Measurements from ENCODE around the gene ROCK2. TPM values are rescaled to one million over a fixed set of nuclear protein-coding genes. Genes with fewer than 3 reads are reported as not detected.
A peak's percentile ranks its signal among the peaks of the same experiment; 100 is the strongest.
"Not testable (repeated sequence)": the region's sequence is repeated elsewhere in the genome, so short reads cannot be mapped to it uniquely, and the experiment has no call there.

ROCK2 gene
- total RNA-seq, 1 donor from 2014 or later, result 20.0 TPM

DNA sequence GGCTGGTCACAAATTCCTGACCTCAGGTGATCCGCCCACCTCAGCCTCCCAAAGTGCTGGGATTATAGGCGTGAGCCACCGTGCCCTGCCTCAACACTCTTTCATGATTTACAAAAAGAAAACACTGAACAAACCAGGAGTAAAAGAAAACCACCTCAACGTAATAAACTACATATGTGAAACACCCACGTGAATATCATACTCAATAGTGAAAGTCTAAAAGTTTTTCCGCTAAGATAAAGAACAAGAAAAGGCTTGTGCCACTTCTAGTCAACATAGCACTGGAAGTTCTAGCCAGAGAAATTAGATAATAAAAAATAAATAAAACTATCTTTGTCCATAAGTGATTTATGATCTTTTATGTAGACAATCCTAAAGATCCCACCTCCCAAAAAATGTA is 68.5 kb downstream of the ROCK2 start:
- TF ChIP-seq, protein P1, sequence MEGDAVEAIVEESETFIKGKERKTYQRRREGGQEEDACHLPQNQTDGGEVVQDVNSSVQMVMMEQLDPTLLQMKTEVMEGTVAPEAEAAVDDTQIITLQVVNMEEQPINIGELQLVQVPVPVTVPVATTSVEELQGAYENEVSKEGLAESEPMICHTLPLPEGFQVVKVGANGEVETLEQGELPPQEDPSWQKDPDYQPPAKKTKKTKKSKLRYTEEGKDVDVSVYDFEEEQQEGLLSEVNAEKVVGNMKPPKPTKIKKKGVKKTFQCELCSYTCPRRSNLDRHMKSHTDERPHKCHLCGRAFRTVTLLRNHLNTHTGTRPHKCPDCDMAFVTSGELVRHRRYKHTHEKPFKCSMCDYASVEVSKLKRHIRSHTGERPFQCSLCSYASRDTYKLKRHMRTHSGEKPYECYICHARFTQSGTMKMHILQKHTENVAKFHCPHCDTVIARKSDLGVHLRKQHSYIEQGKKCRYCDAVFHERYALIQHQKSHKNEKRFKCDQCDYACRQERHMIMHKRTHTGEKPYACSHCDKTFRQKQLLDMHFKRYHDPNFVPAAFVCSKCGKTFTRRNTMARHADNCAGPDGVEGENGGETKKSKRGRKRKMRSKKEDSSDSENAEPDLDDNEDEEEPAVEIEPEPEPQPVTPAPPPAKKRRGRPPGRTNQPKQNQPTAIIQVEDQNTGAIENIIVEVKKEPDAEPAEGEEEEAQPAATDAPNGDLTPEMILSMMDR (IDR thresholded peaks at IDR 0.05; ENCODE audit: insufficient read depth, low read length, severe bottlenecking), result no peak
- no peaks in the 10 kb centered on the region for H3K36me3 ChIP-seq (ENCODE audit: control insufficient read depth, insufficient read depth, low read length)
- H3K4me3 ChIP-seq (ENCODE audit: low read depth, low read length), result no peak overlapping the region
- FAIRE-seq (no peak), DNase-seq (ENCODE audit: low read depth) (no peak)
- H3K27me3 ChIP-seq (ENCODE audit: control insufficient read depth, insufficient read depth, low read length), result no peaks in the 10 kb centered on the region

DNA sequence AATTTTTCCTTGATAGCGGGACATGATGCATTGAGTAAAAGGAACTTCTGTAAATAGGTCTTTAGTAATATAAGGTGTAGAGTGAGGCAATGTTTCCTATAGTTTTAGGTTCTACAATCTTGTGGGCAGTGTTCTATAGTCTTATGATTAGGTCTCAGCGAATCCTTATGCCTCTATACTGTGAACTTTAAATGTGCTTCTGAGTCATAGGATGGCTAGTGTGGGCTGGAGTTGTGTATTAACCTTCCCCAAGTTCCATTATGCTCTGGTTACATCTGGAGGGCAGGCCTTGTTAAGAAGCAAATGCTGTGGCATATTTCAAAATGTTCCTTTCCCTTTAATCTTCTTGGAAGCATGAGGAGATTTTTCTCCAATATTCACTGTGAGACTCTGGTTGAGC is 73.5 kb downstream of the ROCK2 start:
- FAIRE-seq (no peak), DNase-seq (ENCODE audit: low read depth) (peak; percentile 40)
- TF ChIP-seq, protein P1 (IDR thresholded peaks at IDR 0.05; ENCODE audit: insufficient read depth, low read length, severe bottlenecking), result no peak
- Histone ChIP-seq H3K4me3 (ENCODE audit: low read depth, low read length) (no peak overlapping the region), H3K27me3 (ENCODE audit: control insufficient read depth, insufficient read depth, low read length) (no peaks in the 10 kb centered on the region), H3K36me3 (ENCODE audit: control insufficient read depth, insufficient read depth, low read length) (no peaks in the 10 kb centered on the region)

DNA sequence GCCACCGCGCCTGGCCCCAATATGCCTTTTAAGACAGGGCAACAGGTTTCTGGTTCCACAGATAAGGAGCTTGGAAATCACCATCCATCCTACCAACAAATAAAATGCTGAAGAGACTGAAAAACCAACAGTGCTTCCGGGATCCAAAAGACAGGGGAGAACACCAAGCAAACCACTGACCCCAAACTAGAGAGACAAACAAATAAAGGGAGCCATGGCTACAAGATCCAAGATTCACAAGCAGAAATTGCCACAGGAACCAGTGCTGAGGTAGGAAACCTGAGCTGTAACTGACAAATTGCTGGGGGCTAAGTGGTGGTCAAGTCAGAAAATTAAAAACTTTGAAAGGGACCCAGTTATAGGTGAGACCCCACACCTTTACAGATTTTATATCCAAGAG is 76.5 kb downstream of the ROCK2 start:
- no peak overlapping the region for H3K4me3 ChIP-seq (ENCODE audit: low read depth, low read length)
- no peaks in the 10 kb centered on the region for H3K36me3 ChIP-seq (ENCODE audit: control insufficient read depth, insufficient read depth, low read length)
- TF ChIP-seq, protein P1 (IDR thresholded peaks at IDR 0.05; ENCODE audit: insufficient read depth, low read length, severe bottlenecking), result no peak
- FAIRE-seq, result no peak
- H3K27me3 ChIP-seq (ENCODE audit: control insufficient read depth, insufficient read depth, low read length), result no peaks in the 10 kb centered on the region
- DNase-seq (ENCODE audit: low read depth), result no peak

- no peaks in the 10 kb centered on the region for H3K27me3 ChIP-seq (ENCODE audit: control insufficient read depth, insufficient read depth, low read length)
- FAIRE-seq (no peak), DNase-seq (ENCODE audit: low read depth) (no peak)
- no peaks in the 10 kb centered on the region for H3K36me3 ChIP-seq (ENCODE audit: control insufficient read depth, insufficient read depth, low read length)
- no peak overlapping the region for H3K4me3 ChIP-seq (ENCODE audit: low read depth, low read length)
- TF ChIP-seq, protein P1 (IDR thresholded peaks at IDR 0.05; ENCODE audit: insufficient read depth, low read length, severe bottlenecking), result no peak
These were observed 79.6 kb downstream of the ROCK2 start for GRCh38 chr2:11264818-11265217.

DNA sequence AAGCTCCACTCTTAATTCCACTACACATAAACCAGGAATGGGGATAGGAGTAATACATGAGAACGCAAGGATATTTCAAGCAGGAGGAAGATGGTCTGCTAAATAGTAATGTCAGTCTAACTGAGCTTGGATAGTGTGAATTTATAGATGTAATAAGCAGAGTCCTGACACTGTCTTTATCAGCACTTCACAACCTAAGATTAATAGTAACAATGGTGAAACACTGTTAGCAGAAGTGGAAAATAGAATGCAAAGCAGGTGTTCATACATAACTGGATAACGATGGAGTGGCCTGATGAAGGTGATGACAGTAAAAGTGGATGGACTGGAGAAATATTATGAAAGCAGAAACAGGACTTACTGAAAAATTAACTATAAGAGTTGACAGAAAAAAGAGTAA is 80.4 kb downstream of the ROCK2 start:
- no peaks in the 10 kb centered on the region for H3K36me3 ChIP-seq (ENCODE audit: control insufficient read depth, insufficient read depth, low read length)
- TF ChIP-seq, protein P1 (IDR thresholded peaks at IDR 0.05; ENCODE audit: insufficient read depth, low read length, severe bottlenecking), result no peak
- DNase-seq (ENCODE audit: low read depth), result no peak
- no peaks in the 10 kb centered on the region for H3K27me3 ChIP-seq (ENCODE audit: control insufficient read depth, insufficient read depth, low read length)
- no peak for FAIRE-seq
- H3K4me3 ChIP-seq (ENCODE audit: low read depth, low read length), result no peak overlapping the region

DNA sequence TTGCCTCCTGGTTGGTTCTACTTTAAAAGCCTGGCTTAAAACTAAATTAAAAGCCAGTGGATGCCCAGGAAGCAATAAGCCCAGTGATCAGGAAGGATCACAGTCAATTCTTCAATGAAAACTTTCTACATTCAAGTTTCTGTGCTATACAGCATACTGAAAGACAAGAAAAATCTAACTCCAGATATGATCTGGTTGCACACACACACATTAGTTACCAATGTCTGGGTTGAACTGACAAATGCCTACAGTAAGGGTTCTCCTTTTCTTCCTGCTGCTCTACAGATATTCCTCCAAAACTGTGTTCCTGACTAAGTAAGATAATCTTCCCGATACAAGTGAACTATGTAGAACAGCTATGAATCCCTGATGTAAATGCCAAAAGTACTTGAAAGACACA is 81.3 kb downstream of the ROCK2 start:
- Histone ChIP-seq H3K36me3 (ENCODE audit: control insufficient read depth, insufficient read depth, low read length) (no peaks in the 10 kb centered on the region), H3K27me3 (ENCODE audit: control insufficient read depth, insufficient read depth, low read length) (no peaks in the 10 kb centered on the region), H3K4me3 (ENCODE audit: low read depth, low read length) (no peak overlapping the region)
- TF ChIP-seq, protein P1 (IDR thresholded peaks at IDR 0.05; ENCODE audit: insufficient read depth, low read length, severe bottlenecking), result no peak
- FAIRE-seq (no peak), DNase-seq (ENCODE audit: low read depth) (no peak)

GRCh38 chr2:11262438-11262837 is 82.0 kb downstream of the ROCK2 start:
- not testable (repeated sequence) for FAIRE-seq; H3K4me3 ChIP-seq (ENCODE audit: low read depth, low read length)

DNA sequence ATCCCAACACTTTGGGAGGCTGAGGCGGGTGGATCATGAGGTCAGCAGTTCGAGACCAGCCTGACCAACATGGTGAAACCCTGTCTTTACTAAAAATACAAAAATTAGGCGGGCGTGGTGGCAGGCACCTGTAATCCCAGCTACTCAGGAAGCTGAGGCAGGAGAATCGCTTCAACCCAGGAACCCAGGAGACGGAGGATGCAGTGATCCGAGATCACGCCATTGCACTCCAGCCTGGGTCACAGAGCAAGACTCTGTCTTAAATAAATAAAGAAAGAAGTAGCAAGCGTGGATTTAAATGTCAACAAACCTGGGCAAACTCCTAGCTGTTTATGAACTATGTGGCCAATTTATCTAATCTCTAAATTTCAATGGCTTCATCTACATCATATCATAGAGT is 82.9 kb downstream of the ROCK2 start:
- DNase-seq (ENCODE audit: low read depth); FAIRE-seq; H3K27me3 ChIP-seq (ENCODE audit: control insufficient read depth, insufficient read depth, low read length); H3K36me3 ChIP-seq (ENCODE audit: control insufficient read depth, insufficient read depth, low read length); H3K4me3 ChIP-seq (ENCODE audit: low read depth, low read length): not testable (repeated sequence)

More at GRCh38 chr2:11262438-11262837, 82.0 kb downstream of the ROCK2 start:
- not testable (repeated sequence) for H3K27me3 ChIP-seq (ENCODE audit: control insufficient read depth, insufficient read depth, low read length); DNase-seq (ENCODE audit: low read depth); H3K36me3 ChIP-seq (ENCODE audit: control insufficient read depth, insufficient read depth, low read length)

All from bronchial epithelial cell (primary cell).